Thyroid gland (tissue), 4 donors: ENCODE measurements around the gene GRSF1. TPM values are rescaled to one million over a fixed set of nuclear protein-coding genes. Genes with fewer than 3 reads are reported as not detected.

Experiments
- DNase-seq, 2 donors: peaks; one replicate each; pipeline ENCODE4 v3.0.0-alpha.2; 2019
- H3K27ac ChIP-seq, 3 donors: fragments of 200-600 bp; sonication (generic); 1 replicate in 2 of 3; 2 replicates in 1 of 3; pipeline ENCODE4 v1.5.1; 2016 to 2019; ENCODE audit warnings: mild to moderate bottlenecking in 1 of 3, moderate library complexity in 1 of 3
- H3K27me3 ChIP-seq: fragments of 200-600 bp; sonication (generic); one replicate; pipeline ENCODE4 v1.5.1; 2019
- H3K36me3 ChIP-seq, 2 donors: fragments of 200-600 bp; sonication (generic); one replicate each; pipeline ENCODE4 v1.5.1; 2016 to 2019
- H3K4me1 ChIP-seq, 2 donors: fragments of 200-600 bp; sonication (generic); one replicate each; pipeline ENCODE4 v1.5.1; 2017 to 2019
- H3K4me3 ChIP-seq, 3 donors: fragments of 200-600 bp; sonication (generic); replicated peaks in 1 of 3; 1 replicate in 2 of 3; 2 replicates in 1 of 3; pipeline ENCODE4 v1.5.1; 2016; ENCODE audit warnings: mild to moderate bottlenecking in 1 of 3
- H3K9me3 ChIP-seq: fragments of 200-600 bp; sonication (generic); one replicate; pipeline ENCODE4 v1.5.1; 2017
- CTCF ChIP-seq, 6 experiments: fragments of 200-600 bp in 3 of 6; fragments of 450-650 bp in 3 of 6; sonication (generic) in 3 of 6; IDR thresholded peaks; one replicate each; pipeline ENCODE4 v1.5.1; 2016 to 2019; ENCODE audit warnings: antibody characterized with exemption in 6 of 6, mild to moderate bottlenecking in 2 of 6, inconsistent platforms in 1 of 6, moderate library complexity in 1 of 6
- POLR2A ChIP-seq, 2 donors: fragments of 450-650 bp; IDR thresholded peaks; one replicate each; pipeline ENCODE4 v1.6.1; 2017; ENCODE audit warnings: antibody characterized with exemption in 2 of 2, mild to moderate bottlenecking in 2 of 2, moderate library complexity in 1 of 2
- WGBS, 2 donors: methylation state at CpG; one replicate each; pipeline ENCODE4 v1.1.5; 2017; 5-methylcytosine and 5-hydroxymethylcytosine counted together
- intact Hi-C: fragments of 100-400 bp; cut with DNase I; formaldehyde crosslinking; loops from one replicate; pipeline ENCODE4 v1.15.1; 2023
- total RNA-seq, 4 donors: library from RNA; depleted of rRNA; stranded (reverse); fragments of >200 nt; gene quantifications; one replicate each; pipeline ENCODE4 v1.2.3, GENCODE V29; 2016

The GRSF1 gene
- total RNA-seq, 4 donors from 2014 or later = 59.7 to 69.6 (median 67.0) TPM

- WGBS, 2 donors = 75% methylated on average over 3 of the region's 3 CpGs
- TF ChIP-seq CTCF (IDR thresholded peaks at IDR 0.05) = no peak
- TF ChIP-seq POLR2A (IDR thresholded peaks at IDR 0.05) = no peak
- Histone ChIP-seq H3K27me3 (no peaks in the 10 kb centered on the region), H3K4me1 (no peaks in the 10 kb centered on the region), H3K36me3 (no peaks in the 10 kb centered on the region), H3K27ac (no peak overlapping the region), H3K4me3 (no peak overlapping the region), H3K9me3 (no peaks in the 10 kb centered on the region)
- DNase-seq = no peak
- intact Hi-C loops = no loop called here
Measured at GRCh38 chr4:70873216-70873615, 33.5 kb upstream of the GRSF1 start.

GRCh38 chr4:70868778-70869177 lies 29.1 kb upstream of the GRSF1 start:
- no peak overlapping the region for H3K27ac ChIP-seq
- no peaks in the 10 kb centered on the region for H3K36me3 ChIP-seq
- no peaks in the 10 kb centered on the region for H3K4me1 ChIP-seq
- no peak for TF ChIP-seq POLR2A (IDR thresholded peaks at IDR 0.05)
- no peak for TF ChIP-seq CTCF (IDR thresholded peaks at IDR 0.05)
- no peaks in the 10 kb centered on the region for H3K9me3 ChIP-seq
- H3K4me3 ChIP-seq = no peak overlapping the region
- DNase-seq = no peak
- H3K27me3 ChIP-seq = no peaks in the 10 kb centered on the region
- intact Hi-C loops = no loop called here

- no peaks in the 10 kb centered on the region for H3K4me1 ChIP-seq
Measured at GRCh38 chr4:70863099-70863790, 23.6 kb upstream of the GRSF1 start.

GRCh38 chr4:70859066-70859465 lies 19.4 kb upstream of the GRSF1 start:
- DNase-seq = no peak
- Histone ChIP-seq H3K27ac (no peak overlapping the region), H3K4me3 (no peak overlapping the region), H3K9me3 (no peaks in the 10 kb centered on the region), H3K27me3 (no peaks in the 10 kb centered on the region), H3K36me3 (no peaks in the 10 kb centered on the region), H3K4me1 (no peaks in the 10 kb centered on the region)
- 84 to 95% methylated on average over 1 of the region's 1 CpG for WGBS, 2 donors
- intact Hi-C loops = no loop called here
- no peak for TF ChIP-seq CTCF (IDR thresholded peaks at IDR 0.05)
- no peak for TF ChIP-seq POLR2A (IDR thresholded peaks at IDR 0.05)

More at GRCh38 chr4:70863099-70863790, 23.6 kb upstream of the GRSF1 start:
- Histone ChIP-seq H3K9me3 (no peaks in the 10 kb centered on the region), H3K4me3 (no peak overlapping the region), H3K27me3 (no peaks in the 10 kb centered on the region), H3K36me3 (no peaks in the 10 kb centered on the region), H3K27ac (no peak overlapping the region)
- intact Hi-C loops = no loop called here
- 61 to 62% methylated on average over 6 of the region's 6 CpGs for WGBS, 2 donors
- TF ChIP-seq CTCF (IDR thresholded peaks at IDR 0.05) = no peak
- no peak for TF ChIP-seq POLR2A (IDR thresholded peaks at IDR 0.05)
- no peak for DNase-seq

GRCh38 chr4:70858454-70858853 lies 18.8 kb upstream of the GRSF1 start:
- no peak overlapping the region for H3K27ac ChIP-seq
- no peak for TF ChIP-seq POLR2A (IDR thresholded peaks at IDR 0.05)
- no peak for TF ChIP-seq CTCF (IDR thresholded peaks at IDR 0.05)
- WGBS, 2 donors = 84 to 90% methylated on average over 4 of the region's 4 CpGs
- no peak overlapping the region for H3K4me3 ChIP-seq
- no peaks in the 10 kb centered on the region for H3K4me1 ChIP-seq
- no peaks in the 10 kb centered on the region for H3K9me3 ChIP-seq
- no peak for DNase-seq
- intact Hi-C loops = no loop called here
- no peaks in the 10 kb centered on the region for H3K27me3 ChIP-seq
- no peaks in the 10 kb centered on the region for H3K36me3 ChIP-seq
